LNCaP clone FGC (cell line): ENCODE results near the gene IFRD2.

Experiments used
- DNase-seq: peaks from one replicate; pipeline ENCODE4 v3.0.0-alpha.2; 2011; ENCODE audit warnings: low read depth
- H3K4me3 ChIP-seq: 2 replicates; pipeline ENCODE4 v1.5.1; 2011; ENCODE audit warnings: mild to moderate bottlenecking, low read depth, low read length, control low read depth
- TF ChIP-seq, protein P1 (sequence below): IDR thresholded peaks from 2 replicates; pipeline ENCODE4 v1.5.1; 2012; ENCODE audit warnings: mild to moderate bottlenecking; ENCODE audit not compliant: control insufficient read depth, insufficient read depth; ENCODE audit errors: extremely low read depth

Gene IFRD2

DNA sequence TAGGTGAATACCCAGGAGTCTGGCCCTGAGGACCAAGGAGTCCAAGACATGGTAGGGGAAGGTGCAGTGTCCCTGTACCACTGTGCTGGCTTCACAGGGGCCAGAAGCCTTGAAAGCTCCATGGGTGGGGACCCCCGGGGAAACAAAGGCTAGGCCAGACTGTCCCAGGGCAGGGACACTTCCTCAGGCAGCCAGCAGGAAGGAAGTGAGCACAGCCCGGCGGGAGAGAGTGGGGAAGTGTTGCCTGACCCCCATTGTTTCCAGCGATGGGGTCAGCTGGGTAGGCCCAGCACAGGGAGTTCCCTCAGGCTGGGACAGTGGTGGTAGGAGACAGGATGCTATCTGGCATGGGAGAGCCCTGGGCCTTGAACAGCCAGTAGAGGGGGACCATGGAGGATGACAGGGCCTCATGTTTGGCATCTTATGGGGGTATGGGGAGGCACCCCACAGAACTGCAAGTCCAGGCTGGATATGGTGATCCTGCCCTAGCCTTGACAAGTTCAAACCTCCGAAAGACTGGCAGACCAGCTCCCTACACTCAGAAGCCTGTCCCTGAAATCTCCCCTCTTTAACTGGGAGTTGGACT lies 31.5 kb upstream of the IFRD2 start:
- TF ChIP-seq, protein P1, sequence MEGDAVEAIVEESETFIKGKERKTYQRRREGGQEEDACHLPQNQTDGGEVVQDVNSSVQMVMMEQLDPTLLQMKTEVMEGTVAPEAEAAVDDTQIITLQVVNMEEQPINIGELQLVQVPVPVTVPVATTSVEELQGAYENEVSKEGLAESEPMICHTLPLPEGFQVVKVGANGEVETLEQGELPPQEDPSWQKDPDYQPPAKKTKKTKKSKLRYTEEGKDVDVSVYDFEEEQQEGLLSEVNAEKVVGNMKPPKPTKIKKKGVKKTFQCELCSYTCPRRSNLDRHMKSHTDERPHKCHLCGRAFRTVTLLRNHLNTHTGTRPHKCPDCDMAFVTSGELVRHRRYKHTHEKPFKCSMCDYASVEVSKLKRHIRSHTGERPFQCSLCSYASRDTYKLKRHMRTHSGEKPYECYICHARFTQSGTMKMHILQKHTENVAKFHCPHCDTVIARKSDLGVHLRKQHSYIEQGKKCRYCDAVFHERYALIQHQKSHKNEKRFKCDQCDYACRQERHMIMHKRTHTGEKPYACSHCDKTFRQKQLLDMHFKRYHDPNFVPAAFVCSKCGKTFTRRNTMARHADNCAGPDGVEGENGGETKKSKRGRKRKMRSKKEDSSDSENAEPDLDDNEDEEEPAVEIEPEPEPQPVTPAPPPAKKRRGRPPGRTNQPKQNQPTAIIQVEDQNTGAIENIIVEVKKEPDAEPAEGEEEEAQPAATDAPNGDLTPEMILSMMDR = no peak
- H3K4me3 ChIP-seq = no peak overlapping the region
- no peak for DNase-seq

DNA sequence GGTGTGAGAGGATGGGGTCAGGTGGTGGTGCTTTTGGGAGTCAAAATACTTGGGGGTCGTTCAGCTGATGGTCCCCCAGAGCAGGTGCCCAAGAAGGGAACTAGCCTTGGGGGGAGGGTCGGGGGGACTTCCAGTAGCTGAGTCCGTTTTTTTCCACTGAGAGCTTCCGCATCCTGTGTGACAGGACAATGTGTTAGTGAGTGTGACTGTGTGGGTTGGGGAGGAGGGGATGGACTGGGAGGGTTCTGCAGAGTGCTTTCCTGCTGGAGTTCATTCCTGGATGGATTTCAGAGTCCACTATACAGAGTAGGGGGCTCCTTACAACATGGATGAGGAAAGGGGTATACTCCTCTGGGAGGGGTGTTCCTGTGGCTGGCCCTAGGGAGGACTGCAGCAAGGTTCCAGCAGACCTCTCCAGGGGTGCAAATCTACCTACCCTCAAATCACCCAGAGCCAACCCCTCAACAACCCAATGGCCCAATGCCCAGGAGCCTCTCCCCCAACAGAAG lies 30.9 kb upstream of the IFRD2 start:
- no peak for DNase-seq
- TF ChIP-seq, protein P1 = no peak
- H3K4me3 ChIP-seq = no peak overlapping the region

DNA sequence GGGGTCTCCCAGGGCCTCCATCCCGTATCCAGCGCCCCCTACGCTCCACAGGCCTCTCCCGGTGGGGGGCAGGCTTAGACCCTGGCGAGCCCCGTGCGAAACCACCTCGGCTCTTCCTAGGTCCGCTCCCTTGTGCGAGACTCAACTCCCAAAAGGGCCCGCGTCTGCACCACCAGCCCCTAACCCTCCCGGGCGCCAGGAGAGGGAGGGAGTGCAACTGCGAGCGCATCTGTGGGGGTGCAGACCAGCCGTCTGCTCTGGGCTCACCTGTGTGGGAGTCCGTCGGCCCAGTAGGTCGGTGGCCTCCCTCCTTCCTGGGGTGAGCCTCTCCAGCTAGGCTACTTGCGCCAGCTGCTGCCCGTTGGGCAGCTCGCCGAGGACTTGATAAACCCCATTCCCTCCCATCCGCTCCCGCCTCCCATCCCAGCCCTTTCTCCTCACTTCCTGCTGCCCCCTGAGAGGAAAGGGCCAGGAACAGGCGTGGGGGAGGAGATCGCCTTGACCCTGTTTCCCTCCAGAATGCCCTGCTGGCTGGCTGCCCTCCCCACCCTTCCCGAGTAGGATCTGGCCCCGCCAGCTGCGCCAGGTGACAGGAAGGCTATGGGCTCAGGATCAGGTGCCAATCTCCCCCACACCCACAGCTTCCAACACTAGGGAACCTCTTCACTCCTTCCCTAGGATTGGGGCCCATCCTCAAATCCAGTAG lies 30.3 kb upstream of the IFRD2 start, which contains the start of gene HYAL2:
HYAL2 (minus strand) TSS at position 360 of the 706 bp plus-strand sequence. CDS start 2,256 bp downstream, outside the sequence.
- DNase-seq = no peak
- H3K4me3 ChIP-seq = peak within 1 kb of the TSS; percentile 95
- TF ChIP-seq, protein P1 = no peak

DNA sequence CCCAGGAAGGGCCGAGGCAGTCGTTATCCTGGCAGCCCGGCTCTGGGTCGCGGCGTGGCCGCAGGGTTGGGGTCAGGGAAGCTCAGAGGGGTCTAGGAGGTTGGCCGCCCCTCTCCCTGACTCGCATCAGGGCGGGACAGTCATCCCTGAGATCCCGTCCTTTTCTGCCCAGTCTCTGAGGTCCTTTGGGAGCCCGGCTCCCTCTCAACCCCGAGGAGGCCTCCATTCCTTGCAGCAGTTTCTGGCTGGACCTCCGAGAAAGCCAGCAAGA lies 29.8 kb upstream of the IFRD2 start:
- DNase-seq = no peak
- TF ChIP-seq, protein P1 = no peak

DNA sequence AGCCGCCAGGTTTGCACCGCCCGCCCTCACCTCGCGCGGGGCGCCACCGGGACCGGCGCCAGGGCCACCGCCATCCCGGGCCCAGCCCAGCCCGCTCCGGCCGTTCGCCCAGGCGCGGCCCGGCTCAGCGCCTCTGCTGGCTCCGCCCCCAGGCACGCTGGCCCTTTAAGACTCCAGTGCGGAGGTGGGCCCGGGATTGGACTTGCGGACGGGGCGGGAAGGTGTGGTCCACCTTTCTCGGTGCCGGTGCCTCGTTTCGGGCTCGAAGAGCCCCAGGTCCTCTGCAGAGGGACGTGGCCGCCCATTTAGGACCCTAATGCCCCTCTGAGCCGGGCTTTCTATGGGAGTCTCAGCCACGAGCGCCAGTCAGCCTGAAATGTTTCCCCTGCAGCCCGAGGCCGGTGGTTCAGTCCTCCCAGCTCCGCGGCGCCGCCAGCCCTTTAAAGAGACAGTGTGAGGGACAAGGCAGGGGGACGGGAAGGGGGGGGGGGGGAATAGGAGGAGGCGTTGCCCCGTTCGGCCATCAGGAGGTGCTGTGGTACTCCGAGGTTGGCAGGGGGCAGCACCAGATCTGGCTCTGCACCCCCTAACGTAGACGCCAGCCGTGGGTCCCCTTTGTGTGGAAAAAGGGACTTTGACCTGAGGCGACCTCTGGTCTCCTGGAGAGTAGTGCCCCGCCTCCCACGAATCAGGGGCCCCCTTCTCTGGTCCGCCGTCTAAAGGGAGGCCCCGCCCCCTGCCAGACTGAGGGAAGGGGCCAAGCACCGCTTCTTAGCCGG lies 29.3 kb upstream of the IFRD2 start:
- no peak for DNase-seq
- H3K4me3 ChIP-seq = peak overlapping the region; percentile 95
- TF ChIP-seq, protein P1 = peak; percentile 59

More for the DNA sequence above, 29.8 kb upstream of the IFRD2 start:
- H3K4me3 ChIP-seq = peak overlapping the region; percentile 95

DNA sequence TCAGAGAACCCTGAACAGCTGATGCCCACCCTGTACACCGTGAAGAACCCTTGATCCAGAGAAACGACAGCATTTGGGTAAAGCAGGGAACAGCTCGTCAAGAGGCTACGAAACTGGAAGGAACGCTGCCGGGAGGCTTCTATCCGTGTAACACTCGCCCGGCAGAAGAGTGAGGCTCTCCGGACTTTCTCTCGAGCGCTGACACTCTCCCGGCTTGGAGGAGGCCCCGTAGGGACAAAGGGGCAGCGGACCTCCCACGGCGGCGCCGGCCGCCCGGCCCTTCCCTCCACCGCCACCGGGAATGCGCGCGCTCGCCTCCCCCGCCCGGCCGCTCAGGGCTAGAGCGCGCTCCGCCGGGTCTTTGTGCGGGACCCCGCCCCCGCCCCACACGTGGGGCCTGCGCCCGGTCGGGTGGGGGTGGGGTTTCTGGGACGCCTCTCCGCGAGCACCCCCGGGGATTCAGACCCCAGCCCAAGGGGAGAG lies 28.7 kb upstream of the IFRD2 start:
- no peak for DNase-seq
- TF ChIP-seq, protein P1 = no peak
- H3K4me3 ChIP-seq = peak overlapping the region; percentile 95
